ENCODE data around the gene CCL2.
A peak's percentile ranks its signal among the peaks of the same experiment; 100 is the strongest.

Gene CCL2

DNA sequence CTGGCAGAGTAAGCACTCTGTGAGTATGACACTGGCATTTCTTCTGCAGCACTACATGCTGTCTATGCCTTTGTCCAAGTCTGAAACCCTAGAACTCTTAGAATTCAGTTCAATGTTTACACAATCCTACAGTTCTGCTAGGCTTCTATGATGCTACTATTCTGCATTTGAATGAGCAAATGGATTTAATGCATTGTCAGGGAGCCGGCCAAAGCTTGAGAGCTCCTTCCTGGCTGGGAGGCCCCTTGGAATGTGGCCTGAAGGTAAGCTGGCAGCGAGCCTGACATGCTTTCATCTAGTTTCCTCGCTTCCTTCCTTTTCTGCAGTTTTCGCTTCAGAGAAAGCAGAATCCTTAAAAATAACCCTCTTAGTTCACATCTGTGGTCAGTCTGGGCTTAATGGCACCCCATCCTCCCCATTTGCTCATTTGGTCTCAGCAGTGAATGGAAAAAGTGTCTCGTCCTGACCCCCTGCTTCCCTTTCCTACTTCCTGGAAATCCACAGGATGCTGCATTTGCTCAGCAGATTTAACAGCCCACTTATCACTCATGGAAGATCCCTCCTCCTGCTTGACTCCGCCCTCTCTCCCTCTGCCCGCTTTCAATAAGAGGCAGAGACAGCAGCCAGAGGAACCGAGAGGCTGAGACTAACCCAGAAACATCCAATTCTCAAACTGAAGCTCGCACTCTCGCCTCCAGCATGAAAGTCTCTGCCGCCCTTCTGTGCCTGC is at the start of gene CCL2:
TSS of gene CCL2 (plus strand) at position 635 of the 730 bp plus-strand sequence. CDS start at position 700, 65 bp downstream.
- ChIA-PET POLR2A (no interaction called here), CTCF (no interaction called here)
- TF ChIP-seq CTBP1 (IDR thresholded peaks at IDR 0.05; ENCODE audit: borderline replicate concordance) (no peak), HDGF (IDR thresholded peaks at IDR 0.05; ENCODE audit: borderline replicate concordance) (no peak)
- DNase-seq (ENCODE audit: extremely low spot score): peak; percentile 9

DNA sequence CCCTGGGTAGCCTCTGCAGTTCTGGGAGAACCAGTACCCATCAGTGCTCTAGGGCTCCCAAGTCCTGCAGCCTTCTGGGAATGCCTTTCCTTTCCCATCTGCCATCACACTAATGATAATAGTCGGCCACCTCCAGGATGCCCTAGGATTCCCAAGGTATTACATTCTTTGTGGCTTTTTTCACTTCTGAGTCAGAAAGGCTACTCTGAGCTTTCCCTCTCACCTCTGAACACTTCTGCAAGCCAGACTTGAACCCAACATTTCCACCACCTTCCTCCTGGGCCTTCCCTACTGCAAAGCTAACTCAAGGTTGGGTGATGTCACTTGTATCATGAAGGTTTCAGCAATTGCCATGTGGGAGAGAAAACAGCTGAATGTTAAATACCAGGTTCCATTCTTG is 49.7 kb upstream of the CCL2 start:
- no peak for DNase-seq (ENCODE audit: extremely low spot score)
- CTCF ChIA-PET: interaction anchor here (2.4 kb wide), 1 partner anchor 156 kb away, joined by 13 read pairs; no protein-coding TSS in a partner anchor
- no peak for TF ChIP-seq SP1 (IDR thresholded peaks at IDR 0.05)
- no peak for TF ChIP-seq ELF4 (IDR thresholded peaks at IDR 0.05)
- no peak for TF ChIP-seq NFRKB (IDR thresholded peaks at IDR 0.05)
- no peak for TF ChIP-seq FOXA1 (IDR thresholded peaks at IDR 0.05)
- no peak for TF ChIP-seq CTBP1 (IDR thresholded peaks at IDR 0.05; ENCODE audit: borderline replicate concordance)
- no peak for TF ChIP-seq TARDBP (IDR thresholded peaks at IDR 0.05)
- no peak for TF ChIP-seq ZNF384 (IDR thresholded peaks at IDR 0.05)
- no peak for TF ChIP-seq L3MBTL2 (conservative IDR thresholded peaks at IDR 0.05)
- TF ChIP-seq SUZ12 (IDR thresholded peaks at IDR 0.05): no peak
- TF ChIP-seq, protein P1, sequence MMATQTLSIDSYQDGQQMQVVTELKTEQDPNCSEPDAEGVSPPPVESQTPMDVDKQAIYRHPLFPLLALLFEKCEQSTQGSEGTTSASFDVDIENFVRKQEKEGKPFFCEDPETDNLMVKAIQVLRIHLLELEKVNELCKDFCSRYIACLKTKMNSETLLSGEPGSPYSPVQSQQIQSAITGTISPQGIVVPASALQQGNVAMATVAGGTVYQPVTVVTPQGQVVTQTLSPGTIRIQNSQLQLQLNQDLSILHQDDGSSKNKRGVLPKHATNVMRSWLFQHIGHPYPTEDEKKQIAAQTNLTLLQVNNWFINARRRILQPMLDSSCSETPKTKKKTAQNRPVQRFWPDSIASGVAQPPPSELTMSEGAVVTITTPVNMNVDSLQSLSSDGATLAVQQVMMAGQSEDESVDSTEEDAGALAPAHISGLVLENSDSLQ (IDR thresholded peaks at IDR 0.05): no peak
- no peak for TF ChIP-seq BHLHE40 (IDR thresholded peaks at IDR 0.05; ENCODE audit: borderline replicate concordance)
- TF ChIP-seq FOXK2 (IDR thresholded peaks at IDR 0.05): no peak
- TF ChIP-seq LEF1 (IDR thresholded peaks at IDR 0.05; ENCODE audit: borderline replicate concordance): no peak
- POLR2A ChIA-PET: no interaction called here

DNA sequence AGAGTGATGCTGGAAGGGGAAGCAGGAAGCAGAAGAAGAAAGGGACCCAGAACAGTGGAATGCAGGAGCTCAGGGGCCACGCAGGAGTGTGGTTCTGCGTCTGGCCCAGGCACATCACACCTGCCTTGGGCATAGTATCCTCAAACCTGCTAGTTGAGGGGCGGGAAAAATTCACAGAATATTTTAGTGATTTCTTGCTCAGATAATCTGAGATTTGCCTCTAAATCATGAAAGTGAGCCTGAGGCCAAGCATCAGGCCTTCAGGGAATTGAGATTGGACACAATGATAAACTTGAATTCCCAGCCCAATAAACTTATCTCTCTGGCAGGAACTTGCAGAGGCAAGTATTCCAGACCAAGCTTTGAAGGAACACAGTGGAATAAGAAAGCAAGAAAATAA is 48.5 kb upstream of the CCL2 start:
- CTCF ChIA-PET: interaction anchor here (2.4 kb wide), 1 partner anchor 155 kb away, joined by 13 read pairs; no protein-coding TSS in a partner anchor
- no peak for DNase-seq (ENCODE audit: extremely low spot score)
- POLR2A ChIA-PET: no interaction called here
- TF ChIP-seq FOXK2 (IDR thresholded peaks at IDR 0.05): no peak
- no peak for TF ChIP-seq FOXA1 (IDR thresholded peaks at IDR 0.05)
- TF ChIP-seq L3MBTL2 (conservative IDR thresholded peaks at IDR 0.05): no peak
- TF ChIP-seq LEF1 (IDR thresholded peaks at IDR 0.05; ENCODE audit: borderline replicate concordance): no peak
- no peak for TF ChIP-seq SUZ12 (IDR thresholded peaks at IDR 0.05)
- TF ChIP-seq, protein P1 (IDR thresholded peaks at IDR 0.05): no peak
- TF ChIP-seq FOXM1 (IDR thresholded peaks at IDR 0.05; ENCODE audit: borderline replicate concordance): no peak

DNA sequence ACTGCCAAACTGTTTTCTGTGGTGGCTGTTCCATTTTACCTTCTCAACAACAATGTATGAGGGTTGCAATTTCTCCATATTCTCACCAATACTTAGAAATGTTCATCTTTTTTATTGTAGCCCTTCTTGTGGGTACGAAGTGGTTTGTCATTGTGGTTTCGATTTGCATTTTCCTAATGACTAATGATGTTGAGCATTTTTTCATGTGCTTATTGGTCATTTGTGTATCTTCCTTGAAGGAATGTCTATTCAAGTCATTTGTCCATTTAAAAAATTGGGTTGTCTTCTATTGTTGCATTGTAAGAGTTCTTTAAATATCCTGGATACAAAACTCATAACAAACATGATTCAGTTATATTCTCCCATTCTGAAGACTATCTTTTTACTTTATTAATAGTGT is 47.5 kb upstream of the CCL2 start:
- TF ChIP-seq ZNF384 (IDR thresholded peaks at IDR 0.05) (no peak), SP1 (IDR thresholded peaks at IDR 0.05) (no peak), LEF1 (IDR thresholded peaks at IDR 0.05; ENCODE audit: borderline replicate concordance) (no peak), FOXK2 (IDR thresholded peaks at IDR 0.05) (no peak), FOXA1 (IDR thresholded peaks at IDR 0.05) (no peak), L3MBTL2 (conservative IDR thresholded peaks at IDR 0.05) (no peak), NFRKB (IDR thresholded peaks at IDR 0.05) (no peak), HDGF (IDR thresholded peaks at IDR 0.05; ENCODE audit: borderline replicate concordance) (no peak), BHLHE40 (IDR thresholded peaks at IDR 0.05; ENCODE audit: borderline replicate concordance) (no peak), TARDBP (IDR thresholded peaks at IDR 0.05) (no peak)
- TF ChIP-seq, protein P1 (IDR thresholded peaks at IDR 0.05): no peak
- no peak for DNase-seq (ENCODE audit: extremely low spot score)
- ChIA-PET POLR2A (no interaction called here), CTCF (no interaction called here)

DNA sequence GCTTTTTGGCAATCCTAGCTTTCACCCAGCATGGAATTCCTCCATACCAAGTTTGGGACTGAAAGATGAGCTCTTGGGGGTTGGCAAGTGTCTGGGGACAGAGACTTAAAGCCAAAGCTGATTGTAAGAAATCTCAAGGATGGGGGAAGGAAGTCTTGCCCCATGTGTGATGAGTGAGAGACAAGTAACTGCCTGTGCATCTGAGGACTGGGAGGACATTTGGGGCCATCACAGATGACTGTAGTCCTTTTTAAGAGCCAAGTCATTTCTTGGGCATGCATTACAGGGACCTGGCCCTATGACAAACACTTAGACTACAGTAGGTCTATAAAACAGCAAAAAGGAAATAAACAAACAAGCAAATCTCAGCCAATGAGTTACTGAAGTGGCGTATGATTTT is 36.3 kb upstream of the CCL2 start:
- no peak for TF ChIP-seq ELF4 (IDR thresholded peaks at IDR 0.05)
- TF ChIP-seq ZNF384 (IDR thresholded peaks at IDR 0.05): no peak
- TF ChIP-seq ARNT (IDR thresholded peaks at IDR 0.05): no peak
- no peak for TF ChIP-seq CTBP1 (IDR thresholded peaks at IDR 0.05; ENCODE audit: borderline replicate concordance)
- no peak for TF ChIP-seq FOXM1 (IDR thresholded peaks at IDR 0.05; ENCODE audit: borderline replicate concordance)
- no peak for TF ChIP-seq FOXA1 (IDR thresholded peaks at IDR 0.05)
- no peak for TF ChIP-seq BHLHE40 (IDR thresholded peaks at IDR 0.05; ENCODE audit: borderline replicate concordance)
- TF ChIP-seq SUZ12 (IDR thresholded peaks at IDR 0.05): no peak
- TF ChIP-seq L3MBTL2 (conservative IDR thresholded peaks at IDR 0.05): no peak
- TF ChIP-seq, protein P1 (IDR thresholded peaks at IDR 0.05): no peak
- no peak for DNase-seq (ENCODE audit: extremely low spot score)
- CTCF ChIA-PET: interaction anchor here (0.6 kb wide), 1 partner anchor 18 kb away, joined by 3 read pairs; no protein-coding TSS in a partner anchor
- POLR2A ChIA-PET: no interaction called here

DNA sequence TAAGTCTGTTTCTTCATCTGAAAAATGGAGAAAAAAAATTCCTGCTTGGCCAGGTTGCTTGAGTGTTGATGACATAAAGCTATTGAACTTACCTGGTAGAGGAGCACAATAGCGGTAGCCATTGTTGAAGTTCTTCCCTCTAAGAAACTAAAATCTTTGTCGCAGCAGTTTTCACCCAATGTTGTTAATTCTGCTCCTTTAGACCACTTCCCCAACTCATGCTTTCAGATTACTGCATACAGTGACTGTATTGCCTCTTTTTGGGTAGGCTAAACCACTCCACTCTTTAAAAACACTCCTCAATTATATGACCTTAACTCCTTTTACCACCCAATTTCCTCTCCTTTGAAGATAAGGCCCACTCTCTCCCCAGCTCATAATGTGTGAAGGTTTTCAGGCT is 35.7 kb upstream of the CCL2 start:
- ChIA-PET CTCF (no interaction called here), POLR2A (no interaction called here)
- no peak for DNase-seq (ENCODE audit: extremely low spot score)
- TF ChIP-seq FOXA1 (IDR thresholded peaks at IDR 0.05) (no peak), L3MBTL2 (conservative IDR thresholded peaks at IDR 0.05) (no peak), FOXM1 (IDR thresholded peaks at IDR 0.05; ENCODE audit: borderline replicate concordance) (no peak), BHLHE40 (IDR thresholded peaks at IDR 0.05; ENCODE audit: borderline replicate concordance) (no peak), NFRKB (IDR thresholded peaks at IDR 0.05) (no peak), TARDBP (IDR thresholded peaks at IDR 0.05) (no peak), ARNT (IDR thresholded peaks at IDR 0.05) (no peak), SP1 (IDR thresholded peaks at IDR 0.05) (no peak), CTBP1 (IDR thresholded peaks at IDR 0.05; ENCODE audit: borderline replicate concordance) (no peak), ELF4 (IDR thresholded peaks at IDR 0.05) (no peak), LEF1 (IDR thresholded peaks at IDR 0.05; ENCODE audit: borderline replicate concordance) (no peak), ZNF384 (IDR thresholded peaks at IDR 0.05) (no peak), SUZ12 (IDR thresholded peaks at IDR 0.05) (no peak), HDGF (IDR thresholded peaks at IDR 0.05; ENCODE audit: borderline replicate concordance) (no peak)
- TF ChIP-seq, protein P1 (IDR thresholded peaks at IDR 0.05): no peak
